Measurements from ENCODE around the gene ABCC5.
"Not testable (repeated sequence)": the region's sequence is repeated elsewhere in the genome, so short reads cannot be mapped to it uniquely, and the experiment has no call there.

ABCC5 gene

GRCh38 chr3:184017672-184018423, at the start of gene ABCC5:
TSS of gene ABCC5 (minus strand) at chr3:184017884. CDS start at chr3:184014392, 3,492 bp downstream.
- DNase-seq, result peak; percentile 87

GRCh38 chr3:184066211-184066610, 48.5 kb upstream of the ABCC5 start:
- no peak for DNase-seq

DNA sequence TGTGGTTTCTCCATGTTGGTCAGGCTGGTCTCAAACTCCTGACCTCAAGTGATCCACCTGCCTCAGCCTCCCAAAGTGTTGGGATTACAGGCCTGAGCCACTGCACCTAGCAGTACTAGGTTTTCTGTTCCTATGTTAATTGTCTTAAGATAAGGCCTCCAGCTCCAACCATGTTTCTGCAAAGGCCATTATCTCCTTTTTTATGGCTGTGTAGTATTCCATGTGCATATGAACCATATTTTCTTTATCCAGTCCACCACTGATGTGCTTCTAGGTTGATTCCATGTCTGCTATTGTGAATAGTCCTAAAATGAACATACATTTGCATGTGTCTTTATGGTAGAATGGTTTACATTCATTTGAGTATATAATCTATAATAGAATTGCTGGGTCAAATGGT, 45.0 kb upstream of the ABCC5 start:
- DNase-seq, result no peak

- DNase-seq, result no peak
Observed at GRCh38 chr3:184059424-184059823, 41.7 kb upstream of the ABCC5 start.

DNA sequence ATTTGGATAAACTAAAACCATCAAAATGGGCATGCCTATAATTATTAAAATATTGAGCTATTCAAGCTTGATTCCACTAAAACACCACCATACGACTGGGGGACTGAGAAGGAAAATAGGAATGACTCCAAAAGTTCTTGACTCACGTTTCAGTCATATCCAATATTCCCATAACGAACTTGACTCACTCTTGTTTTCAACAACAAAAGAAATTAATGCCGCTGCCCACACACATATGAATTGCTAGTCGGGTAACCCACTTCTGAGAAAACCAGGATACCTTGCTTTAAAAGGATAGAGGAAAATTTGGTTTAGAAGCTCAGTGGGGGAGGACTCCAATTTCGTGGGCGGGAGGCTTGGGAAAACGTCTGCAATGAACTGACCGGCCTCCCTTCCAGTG, 40.3 kb upstream of the ABCC5 start:
- DNase-seq, result no peak

DNA sequence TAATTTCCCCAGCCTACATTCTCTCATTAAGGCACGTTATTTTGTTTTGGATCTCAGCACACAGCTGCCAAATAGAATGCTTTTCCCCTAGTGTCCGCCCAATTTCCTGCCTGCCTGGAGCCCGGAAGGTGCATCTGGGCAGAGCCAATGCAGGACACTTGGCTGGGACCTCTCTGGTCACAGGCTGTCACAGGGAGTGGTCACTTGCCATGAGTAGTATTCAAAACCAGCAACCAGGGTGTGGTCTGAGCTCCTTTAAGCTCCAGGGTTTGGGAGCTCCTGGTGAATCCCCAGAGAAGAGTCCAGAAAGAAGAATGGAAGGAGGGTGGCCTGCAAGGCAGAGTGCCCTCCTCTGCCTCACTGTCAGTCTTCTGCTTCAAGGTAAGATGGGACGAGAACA, 35.1 kb upstream of the ABCC5 start, which contains the start of gene HTR3C:
TSS of gene HTR3C (plus strand) at position 281 of the 400 bp plus-strand sequence. CDS start at position 315, 34 bp downstream.
- no peak for DNase-seq

- no peak for DNase-seq
Observed at GRCh38 chr3:184050217-184050847, 32.6 kb upstream of the ABCC5 start.

- no peak for DNase-seq
Observed at GRCh38 chr3:184045995-184046394, 28.3 kb upstream of the ABCC5 start.

GRCh38 chr3:184042617-184043016, 24.9 kb upstream of the ABCC5 start:
- no peak for DNase-seq

- peak; percentile 63 for DNase-seq
Observed at GRCh38 chr3:184040010-184040409, 22.3 kb upstream of the ABCC5 start.

- peak; percentile 100 for DNase-seq
Observed at GRCh38 chr3:184039414-184039813, 21.7 kb upstream of the ABCC5 start.

- DNase-seq, result not testable (repeated sequence)
Observed at GRCh38 chr3:184038307-184038706, 20.6 kb upstream of the ABCC5 start.

GRCh38 chr3:184037816-184038215, 20.1 kb upstream of the ABCC5 start:
- DNase-seq, result no peak

GRCh38 chr3:184031187-184031792, 13.6 kb upstream of the ABCC5 start, which contains the start of gene HTR3D:
TSS of gene HTR3D (plus strand) at chr3:184031742. CDS start at chr3:184031742, 0 bp downstream.
- no peak for DNase-seq

- no peak for DNase-seq
Observed at GRCh38 chr3:184030536-184030935, 12.9 kb upstream of the ABCC5 start.

GRCh38 chr3:184029443-184029842, 11.8 kb upstream of the ABCC5 start:
- DNase-seq, result no peak

DNA sequence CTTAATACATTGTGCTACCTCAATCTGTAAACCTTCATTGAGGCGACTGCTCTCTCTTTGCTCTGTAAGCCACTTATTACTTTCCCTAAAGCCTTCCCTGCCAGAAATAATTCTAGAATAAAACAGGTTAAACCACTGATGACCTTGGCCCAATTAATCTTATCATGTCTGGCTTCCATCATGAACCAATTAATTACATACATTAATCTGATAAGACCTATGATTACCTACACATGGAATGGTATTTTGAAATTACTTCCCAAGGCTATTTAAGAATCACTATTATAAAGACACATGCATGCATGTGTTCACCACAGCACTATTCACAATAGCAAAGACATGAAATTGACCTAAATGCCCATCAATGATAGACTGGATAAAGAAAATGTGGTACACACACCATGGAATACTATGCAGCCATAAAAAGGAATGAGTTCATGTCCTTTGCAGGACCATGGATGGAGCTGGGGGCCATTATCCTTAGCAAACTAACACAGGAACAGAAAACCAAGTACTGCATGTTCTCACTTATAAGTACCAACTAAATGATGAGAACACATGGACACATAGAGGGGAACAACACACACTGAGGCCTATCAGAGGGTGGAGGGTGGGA, 10.7 kb upstream of the ABCC5 start:
- DNase-seq, result not testable (repeated sequence)

- DNase-seq, result not testable (repeated sequence)
Observed at GRCh38 chr3:184025256-184025655, 7.6 kb upstream of the ABCC5 start.

DNA sequence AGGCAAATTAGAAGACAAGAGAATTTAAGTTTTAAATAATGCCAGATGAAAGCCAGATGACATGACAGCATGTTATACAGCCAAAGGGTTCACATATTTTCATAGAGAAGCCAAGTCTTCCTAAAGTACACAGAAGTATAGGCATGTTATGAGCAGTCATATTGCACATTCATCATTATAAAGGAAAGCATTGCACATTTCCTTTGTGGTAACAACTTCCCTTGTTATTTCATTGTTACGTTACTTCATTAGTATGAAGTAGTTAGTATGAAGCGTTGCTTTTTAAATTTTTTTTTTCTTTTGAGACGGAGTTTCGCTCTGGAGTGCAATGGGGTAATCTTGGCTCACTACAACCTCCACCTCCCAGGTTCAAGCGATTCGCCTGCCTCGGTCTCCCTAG, 4.6 kb upstream of the ABCC5 start:
- DNase-seq, result no peak

- DNase-seq, result no peak
Observed at GRCh38 chr3:184018424-184018973, 815 bp upstream of the ABCC5 start.

DNA sequence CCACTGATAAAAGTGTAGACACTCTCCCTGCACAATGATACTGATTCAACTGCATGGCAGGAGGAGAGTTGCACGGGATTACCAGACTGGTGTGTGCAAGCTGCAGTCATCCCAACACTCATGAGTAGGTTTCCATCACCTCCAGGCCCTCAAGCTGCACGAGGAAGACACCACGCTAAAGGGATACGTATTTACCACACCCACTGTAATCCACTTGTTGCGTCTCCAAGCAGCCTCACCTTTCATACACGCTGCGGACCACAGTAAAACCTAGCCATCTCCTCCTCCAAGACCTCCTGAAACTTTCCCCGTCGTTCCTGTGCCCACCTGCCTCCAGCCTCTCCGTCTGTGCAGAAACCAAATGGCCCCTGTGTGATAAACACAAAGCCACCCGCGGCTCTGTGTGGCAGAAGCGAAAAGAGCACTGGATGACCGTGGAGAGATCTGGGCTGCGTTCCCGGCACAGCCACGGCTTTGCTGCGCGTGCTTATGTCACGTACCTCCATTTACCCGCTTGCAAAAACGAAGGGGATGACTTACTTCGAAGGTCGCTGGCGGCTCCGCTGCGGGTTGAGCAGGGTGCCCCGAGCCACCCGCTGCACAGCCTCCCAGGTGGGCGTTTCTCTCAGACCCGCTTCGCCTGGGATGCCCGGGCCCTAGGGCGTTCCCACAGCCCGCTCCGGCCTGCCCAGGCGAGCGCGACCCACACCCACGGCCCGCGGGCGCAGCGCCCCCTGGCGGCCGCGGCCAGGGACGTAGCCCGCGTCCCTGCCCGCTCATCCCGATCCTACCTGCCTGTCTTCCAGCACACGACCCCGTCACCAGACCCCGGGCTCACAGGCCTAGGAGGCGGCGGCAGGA, 643 bp downstream of the ABCC5 start:
- DNase-seq, result no peak

DNA sequence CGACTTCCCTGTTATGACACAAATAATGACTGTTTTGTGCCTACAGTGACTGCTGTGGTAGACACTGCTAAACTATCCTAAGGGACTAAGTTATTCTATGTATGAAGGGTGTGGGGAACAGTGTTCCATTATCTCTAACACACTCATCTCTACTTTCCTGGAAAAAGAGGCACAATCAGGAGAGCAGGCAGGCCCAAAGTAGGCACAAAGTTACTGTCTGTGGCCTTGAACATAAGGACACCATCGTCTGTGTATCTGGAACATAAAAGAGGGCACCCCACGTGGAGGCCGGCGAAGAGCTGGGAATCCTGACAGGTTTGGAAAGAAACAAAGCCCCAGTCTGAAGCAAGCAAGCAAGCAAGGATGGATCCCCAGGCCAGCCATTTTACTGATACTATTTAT, 1.5 kb downstream of the ABCC5 start:
- DNase-seq, result no peak
